ENCODE results near the gene LYSMD2.

The LYSMD2 gene

DNA sequence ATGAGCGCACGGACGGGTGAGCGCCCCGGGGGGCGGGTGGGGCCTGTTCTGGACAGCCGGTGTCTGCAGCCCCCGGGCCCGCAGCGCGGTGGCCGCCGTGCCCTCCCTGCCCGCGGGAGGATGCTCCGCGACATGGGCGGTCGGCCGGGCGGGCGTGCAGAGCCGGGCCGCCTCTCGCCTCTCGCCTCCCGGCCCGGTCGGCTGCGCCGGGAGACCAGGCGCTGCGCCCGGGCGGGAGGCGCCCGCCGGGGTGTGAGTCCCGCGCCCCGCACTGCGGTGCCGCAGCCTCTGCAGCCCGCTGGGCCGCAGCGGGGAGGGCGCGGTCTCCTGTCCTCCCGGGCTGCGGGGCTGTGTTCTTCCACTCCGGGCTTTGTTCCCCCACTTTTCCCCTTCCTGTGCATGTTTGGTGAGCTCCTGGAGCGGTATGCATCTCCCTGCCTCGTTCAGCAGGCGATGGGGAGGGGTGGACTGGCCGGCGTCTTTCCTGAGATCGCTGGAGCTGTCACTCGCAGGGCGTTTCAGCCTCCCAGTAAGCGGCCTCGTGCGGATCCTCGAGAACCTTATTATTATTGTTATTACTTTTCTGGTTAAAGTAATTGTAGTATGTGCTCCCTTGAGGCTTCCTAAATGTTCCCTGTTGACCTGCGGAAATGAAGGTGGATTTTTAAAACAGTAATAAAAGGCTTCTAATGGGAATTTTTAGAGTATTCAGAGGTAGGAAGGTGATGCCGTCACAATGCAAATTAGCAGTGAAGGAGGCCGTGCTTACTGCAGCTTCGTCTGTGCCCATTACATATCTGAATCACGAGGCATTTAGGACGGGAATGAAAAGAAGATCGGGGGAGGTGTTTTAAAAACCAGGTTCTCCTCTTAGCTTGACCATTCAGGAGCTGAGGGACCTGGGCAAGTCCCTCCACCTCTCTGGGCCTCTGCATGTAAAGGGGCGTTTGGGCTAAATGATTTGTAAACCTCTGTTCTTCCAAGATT lies 14.5 kb upstream of the LYSMD2 start:
- DNase-seq (ENCODE audit: low read depth, low spot score) = no peak

DNA sequence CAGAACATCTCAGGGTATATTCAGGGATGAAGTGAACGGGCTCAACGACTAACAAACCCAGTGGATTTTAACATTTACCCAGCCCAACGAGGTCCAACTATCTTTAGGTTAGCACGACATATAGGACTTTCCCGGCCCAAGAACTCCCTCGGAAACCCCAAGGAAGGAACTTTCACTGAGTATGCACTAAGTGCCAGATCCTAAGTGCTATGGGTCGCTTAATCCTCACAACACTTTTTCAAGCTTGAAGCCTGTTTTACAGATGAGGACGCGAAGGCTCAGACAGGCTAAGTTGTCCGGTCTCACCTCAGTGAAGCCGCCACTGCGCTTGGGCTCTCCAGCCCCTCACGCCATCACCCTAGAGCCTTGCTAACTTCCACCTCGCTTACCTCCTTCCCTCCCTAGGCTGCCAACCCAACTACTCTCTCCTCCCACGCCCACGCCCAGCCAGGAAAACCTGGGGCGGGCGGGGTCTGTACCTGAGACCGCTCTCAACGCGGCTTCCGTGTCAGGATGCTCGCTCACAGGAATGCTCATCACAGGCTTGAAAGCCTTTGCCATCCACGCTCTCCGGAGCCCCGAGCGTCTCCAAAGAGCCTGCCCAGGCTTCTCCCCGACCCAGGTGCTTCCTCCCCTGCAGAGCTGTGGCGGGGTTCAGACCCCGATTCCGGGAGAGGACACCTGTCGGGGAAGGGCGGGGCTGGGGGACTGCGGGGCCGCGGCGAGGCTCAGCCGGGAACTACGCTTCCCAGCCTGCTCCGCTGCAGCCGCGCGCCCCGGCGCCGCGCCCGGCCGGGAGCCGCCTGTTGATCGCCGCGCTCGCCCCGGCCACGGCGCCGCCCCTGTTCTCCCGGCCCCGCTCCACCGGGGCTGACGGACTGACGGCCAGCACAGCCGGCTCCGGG lies 13.6 kb upstream of the LYSMD2 start, which contains the start of gene TMOD2:
TSS of gene TMOD2 (plus strand) at position 806 of the 905 bp plus-strand sequence. CDS start 14,845 bp downstream, outside the sequence.
- no peak for DNase-seq (ENCODE audit: low read depth, low spot score)

DNA sequence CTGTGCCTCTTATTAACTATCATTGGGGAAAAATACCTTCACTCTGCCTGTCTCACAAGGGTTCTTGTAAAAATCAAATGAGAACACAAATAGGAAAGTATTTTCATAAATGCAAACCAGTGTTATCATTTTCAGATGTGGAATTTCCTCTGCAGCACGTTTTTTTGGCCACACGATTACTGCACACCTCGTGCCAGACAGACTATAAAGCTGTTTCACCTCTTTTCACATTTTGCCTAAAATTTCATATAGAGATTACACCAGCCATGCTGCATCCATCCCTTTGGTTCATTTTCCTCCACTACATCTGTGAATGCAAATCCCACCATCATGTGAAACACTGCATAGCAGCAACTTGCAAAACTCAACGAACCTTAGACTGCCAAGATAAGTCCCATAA lies 12.7 kb upstream of the LYSMD2 start:
- DNase-seq (ENCODE audit: low read depth, low spot score) = no peak

DNA sequence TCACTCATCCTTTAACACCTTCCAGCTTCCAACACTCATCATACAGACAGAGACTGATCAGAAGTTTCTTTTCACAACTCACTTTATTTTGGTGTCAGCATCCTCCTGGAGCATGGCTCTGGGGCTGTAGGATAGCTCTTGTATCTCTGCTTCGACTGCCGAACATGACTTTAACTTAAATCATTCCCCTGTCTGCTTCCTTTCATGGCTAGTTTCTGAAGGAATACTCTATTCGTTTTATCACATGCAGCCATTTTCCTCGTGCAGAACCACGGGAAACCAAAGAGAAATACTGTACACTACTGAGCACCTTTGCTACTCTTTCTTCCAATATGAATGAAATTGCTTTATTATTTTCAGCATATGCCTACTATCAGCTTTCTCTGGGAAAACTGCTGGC lies 11.9 kb upstream of the LYSMD2 start:
- no peak for DNase-seq (ENCODE audit: low read depth, low spot score)

DNA sequence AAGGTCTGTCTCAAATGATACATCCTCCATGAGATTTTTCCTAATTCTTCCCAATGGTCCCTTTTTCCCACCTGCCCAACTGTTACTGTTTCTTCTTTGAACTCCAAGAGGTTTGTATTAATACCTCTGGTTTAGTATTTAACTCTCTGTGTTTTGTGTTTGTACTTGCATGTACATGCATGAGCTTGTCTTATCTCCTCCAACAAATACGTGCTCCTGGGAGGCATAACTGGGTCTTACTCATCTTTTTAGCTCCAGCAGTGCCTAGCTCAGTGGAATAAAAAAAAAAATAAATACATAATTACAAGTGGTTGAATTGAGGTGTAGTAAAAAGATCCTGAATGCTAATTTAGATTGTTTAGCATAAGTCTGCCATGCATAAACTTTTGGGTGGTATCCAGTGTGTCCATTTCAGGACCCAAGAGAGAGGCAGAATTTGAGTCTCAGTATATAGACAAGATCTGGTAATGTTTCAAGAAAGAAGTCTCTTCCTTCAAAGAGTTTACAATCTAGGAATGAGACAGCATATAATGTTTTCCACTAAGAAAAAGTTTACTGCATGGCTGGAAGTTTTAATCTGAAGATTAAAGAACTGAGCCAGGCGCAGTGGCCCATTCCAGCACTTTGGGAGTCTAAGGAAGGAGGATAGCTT lies 1.7 kb upstream of the LYSMD2 start:
- no peak for DNase-seq (ENCODE audit: low read depth, low spot score)

DNA sequence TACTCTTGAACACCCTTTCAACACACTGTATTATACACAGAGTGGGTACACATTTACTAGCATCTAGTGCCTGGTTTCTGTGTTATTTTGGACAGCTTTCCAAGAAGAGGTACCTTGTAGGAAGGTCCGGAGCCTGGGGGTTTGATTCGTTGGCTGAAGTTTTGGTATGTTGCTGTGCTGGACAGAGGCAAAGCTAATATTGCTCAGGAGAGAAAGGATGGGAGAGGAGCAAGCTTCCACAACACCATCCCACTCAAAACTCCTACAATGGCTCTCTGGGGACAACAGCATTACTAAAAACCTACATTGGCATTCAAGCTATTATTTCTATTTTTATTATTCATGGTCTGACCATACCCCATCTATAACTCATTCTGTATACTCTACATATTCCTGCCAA lies 1.1 kb upstream of the LYSMD2 start:
- no peak for DNase-seq (ENCODE audit: low read depth, low spot score)

DNA sequence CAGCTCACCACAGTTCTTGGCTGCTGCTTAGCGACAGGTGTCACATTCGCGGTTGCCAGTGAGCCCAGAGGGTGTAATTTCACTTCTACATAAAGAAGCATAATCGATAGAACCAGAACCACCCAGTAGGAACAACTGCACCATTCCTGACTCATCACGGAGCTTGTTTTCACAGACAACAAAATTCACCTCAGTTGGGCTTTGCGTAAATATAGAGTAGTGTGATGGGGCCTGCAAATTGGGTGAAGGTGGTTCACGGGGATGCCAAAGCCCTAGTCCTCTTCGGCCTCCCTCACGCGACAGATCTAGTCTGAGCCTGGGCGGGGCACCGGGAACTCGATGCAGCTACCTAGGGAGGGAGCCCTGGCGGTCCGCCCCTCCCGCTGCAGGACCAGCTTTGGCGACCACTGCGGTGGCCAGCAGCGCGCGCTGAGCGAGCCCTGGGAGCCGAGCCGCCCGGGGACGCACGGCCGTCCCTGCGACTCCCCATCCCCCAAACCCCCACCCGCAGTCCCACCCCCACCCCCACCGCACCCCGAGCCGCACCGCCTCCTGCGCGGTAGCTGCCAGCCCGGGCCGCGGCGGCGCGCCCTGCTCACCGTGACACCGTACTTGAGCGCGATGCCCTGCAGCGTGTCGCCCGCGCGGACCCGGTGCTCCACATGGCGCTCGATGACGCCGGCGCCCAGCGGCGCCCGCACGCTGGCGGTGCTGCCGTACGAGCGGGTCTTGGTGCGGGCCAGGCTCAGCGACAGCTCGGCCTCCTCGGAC lies 519 bp downstream of the LYSMD2 start:
- DNase-seq (ENCODE audit: low read depth, low spot score) = peak; percentile 36

DNA sequence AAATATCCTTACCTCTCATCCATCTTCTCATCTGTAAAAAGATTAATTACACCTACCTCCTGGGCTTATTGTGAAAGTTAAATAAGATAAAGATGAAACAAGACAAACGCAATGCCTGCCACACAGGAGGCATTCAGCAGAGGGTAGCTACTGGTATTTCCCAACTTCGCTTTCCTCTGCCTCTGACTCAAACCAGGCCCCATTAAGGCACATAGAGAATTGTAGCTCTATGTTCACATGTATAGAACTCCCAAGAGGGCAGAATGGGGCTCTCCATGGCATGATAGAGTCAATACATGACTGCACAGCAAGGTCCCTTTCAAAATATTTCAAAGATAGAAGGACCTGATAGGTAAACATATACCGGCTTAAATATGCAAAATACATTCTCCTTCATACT lies 1.4 kb downstream of the LYSMD2 start:
- no peak for DNase-seq (ENCODE audit: low read depth, low spot score)

DNA sequence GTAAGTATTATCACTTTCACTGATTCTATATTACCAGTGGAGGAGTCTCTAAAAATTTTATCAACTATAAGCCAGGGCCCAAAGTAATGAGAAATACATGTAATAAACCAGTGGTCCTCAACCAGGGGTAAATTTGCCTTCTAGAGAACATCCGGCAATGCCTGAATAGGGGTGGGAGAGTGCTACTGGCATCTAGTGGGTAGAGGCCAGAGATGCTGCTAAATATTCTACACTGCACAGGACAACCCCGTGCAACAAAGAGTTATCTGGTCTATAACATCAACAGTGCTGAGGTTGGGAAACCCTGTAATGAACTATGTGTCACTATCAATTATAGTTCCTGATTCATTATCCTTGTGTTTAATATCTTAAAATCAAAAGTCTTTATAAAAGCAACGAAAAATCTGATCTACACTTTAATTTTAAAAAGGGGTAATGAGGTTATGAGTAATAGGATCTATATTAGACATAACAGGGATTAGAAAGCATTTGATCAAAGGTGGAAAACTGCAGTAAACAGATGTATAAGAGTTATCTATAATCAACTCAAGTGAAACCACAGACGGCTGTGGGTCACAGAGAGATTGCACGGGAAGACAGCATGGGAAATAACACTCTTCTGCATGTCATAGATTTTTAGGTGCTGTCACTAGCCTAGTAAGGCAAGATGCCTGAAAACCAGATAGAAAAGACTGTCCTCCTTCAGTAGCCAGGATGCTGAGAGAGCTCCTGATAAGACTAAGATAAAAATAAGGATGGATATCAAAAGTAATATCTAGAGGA lies 2.0 kb downstream of the LYSMD2 start:
- no peak for DNase-seq (ENCODE audit: low read depth, low spot score)

DNA sequence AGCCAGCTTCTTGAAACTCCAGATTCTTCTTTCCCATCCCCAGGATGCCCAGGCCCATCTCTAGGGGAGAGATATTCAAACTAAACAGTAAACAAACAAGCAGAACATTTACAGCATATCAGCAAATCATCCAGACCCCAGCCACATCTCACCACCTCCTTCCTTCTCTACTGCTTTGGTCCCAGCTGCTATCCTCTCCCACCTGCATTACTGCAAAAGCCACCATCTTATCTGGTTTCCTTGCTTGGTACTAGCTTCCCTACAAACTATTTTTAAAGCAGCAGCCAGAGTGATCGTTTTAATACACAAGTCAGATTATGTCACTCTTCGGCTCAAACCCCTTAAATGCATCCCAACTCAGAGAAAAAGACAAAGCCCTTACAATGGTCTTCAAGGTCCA lies 4.8 kb downstream of the LYSMD2 start:
- DNase-seq (ENCODE audit: low read depth, low spot score) = no peak

DNA sequence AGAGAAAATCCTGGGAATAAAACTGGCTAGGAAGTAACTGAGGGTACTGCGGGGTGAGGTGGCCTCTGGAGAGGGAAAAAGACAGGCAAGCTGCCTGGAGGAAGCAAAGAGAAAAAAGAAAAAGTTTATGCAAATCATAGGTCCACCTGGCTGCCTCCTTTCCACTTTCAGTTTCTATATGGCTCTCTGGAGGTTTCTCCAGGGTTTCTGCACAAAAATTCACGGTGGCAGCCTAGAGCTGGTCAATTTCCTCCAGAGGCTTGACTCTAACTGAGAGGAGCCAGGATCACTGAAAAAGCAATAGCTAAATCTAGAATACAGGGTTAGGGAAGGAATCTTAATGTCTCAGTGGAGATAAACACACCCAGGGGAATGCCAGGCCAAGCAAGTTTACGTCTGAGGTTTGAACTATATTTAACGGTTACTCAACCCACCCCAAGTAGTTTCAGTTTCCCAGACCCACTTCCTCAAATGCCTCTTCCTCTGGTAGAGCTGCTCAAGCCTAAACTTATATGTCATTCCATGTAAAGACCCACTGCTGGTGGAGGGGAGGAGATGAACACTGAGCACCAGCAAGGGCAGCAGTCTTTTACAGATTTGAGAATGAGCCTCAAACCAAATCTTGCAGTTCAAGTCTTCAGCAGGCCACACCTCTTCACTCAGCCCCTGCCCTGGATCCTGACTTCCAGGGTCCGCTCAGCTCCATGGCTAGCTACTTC lies 5.7 kb downstream of the LYSMD2 start:
- no peak for DNase-seq (ENCODE audit: low read depth, low spot score)

DNA sequence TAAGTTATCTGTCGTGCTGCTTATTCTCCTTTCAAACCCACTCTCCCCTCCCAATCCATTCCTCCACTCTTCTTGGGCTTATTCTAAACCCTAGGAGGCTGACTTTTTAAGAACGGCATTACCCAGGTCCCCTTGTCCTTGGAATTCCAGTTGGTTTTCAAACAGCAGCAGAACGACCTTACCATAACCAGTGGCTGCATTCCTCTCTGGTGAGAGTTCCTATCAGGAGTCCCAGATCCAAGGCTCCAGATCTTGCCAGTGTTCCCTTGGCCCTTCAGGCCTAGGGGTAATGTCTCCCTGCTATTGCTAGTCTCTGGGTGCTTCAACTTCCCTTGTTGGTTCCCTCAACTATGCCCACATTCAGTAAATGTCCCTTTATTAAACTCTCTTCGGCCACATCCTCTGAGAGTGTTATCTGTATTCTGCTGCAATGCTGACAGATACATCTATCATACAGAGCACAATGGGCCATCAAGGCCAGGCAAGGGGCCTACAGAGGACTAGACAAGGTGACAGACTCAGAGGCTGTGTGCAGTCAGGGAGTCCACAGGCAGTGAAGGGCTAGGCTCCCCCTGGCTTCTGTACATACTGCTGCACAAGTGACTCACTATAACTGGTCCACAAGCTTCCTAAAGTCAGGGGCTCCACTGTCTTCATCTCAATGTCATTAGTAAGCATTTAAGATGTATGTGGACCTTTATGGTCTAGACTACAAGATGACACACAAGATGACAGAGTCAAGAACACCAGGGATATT lies 10.1 kb downstream of the LYSMD2 start:
- DNase-seq (ENCODE audit: low read depth, low spot score) = no peak

DNA sequence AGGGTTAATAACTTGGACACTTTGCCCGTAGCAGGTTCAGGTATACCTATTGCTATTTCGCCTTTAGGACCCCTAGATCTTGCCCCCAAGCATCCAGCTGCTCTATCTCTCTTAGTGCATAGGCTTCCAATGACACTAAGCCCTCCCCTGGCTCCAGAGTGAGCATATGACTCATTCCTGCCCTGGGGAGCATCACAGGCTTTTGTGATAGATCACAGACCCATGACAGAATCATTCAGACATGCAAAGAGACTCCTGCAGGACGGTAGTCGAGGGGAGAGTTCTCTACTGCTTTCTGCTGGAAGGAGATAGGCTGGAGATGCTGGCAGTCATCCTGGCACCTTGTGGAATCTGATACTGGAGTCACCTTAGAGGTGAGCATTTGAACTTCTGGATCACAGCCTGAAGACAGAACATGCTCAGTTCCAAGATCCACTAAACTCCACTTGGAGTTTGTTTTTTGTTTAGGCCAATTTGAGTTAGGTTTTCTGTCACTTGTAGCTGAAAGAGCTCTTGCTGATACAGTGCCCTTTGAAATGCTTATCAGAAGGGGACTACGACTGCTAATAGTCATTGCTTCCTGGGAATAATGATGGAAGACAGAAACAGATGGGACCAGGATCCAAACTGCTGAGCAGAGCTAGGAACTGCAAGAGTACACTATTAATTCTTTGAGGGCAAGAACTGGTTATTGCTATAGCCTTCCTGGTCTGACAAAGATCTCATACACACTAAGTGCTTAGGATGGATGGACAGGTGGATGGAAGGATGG lies 11.0 kb downstream of the LYSMD2 start:
- DNase-seq (ENCODE audit: low read depth, low spot score) = no peak

DNA sequence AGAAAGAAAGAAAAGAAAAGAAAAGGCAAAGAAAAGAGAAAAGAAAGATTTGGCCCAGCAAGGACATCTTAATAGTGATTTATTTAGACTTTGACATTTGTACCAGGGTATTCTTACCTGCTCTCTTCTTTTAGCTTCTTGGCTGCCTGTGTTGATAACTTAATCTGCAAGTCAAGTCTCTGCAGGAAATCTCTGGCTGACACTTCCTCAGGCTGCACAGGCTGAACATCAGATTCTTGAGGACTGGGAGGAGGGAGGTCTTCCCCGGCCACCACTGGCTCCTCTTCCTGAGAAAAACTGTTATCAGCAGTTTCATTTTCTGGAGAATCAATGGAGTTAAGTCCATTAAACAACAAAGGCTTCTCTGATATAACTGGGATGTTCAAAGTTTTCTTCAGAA lies 12.8 kb downstream of the LYSMD2 start:
- DNase-seq (ENCODE audit: low read depth, low spot score) = no peak

DNA sequence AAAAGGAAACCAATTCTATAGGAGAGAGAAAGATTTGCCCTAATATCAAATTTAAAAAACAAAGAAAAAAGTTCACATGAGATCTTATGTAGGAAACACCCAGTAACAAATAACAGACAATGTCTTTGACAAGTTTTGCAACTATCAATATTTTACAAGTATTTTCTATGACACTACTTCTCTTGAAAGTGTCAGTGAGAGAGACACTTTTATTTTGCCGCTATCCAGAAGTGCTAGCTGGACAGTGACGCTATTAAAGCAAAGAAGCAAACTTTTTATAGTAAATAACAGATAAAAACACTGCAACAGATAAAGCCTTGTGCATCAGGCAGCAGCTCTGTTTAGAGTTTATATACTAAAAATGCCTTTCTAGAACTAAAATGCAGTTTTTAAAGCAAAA lies 13.3 kb downstream of the LYSMD2 start:
- DNase-seq (ENCODE audit: low read depth, low spot score) = no peak

DNA sequence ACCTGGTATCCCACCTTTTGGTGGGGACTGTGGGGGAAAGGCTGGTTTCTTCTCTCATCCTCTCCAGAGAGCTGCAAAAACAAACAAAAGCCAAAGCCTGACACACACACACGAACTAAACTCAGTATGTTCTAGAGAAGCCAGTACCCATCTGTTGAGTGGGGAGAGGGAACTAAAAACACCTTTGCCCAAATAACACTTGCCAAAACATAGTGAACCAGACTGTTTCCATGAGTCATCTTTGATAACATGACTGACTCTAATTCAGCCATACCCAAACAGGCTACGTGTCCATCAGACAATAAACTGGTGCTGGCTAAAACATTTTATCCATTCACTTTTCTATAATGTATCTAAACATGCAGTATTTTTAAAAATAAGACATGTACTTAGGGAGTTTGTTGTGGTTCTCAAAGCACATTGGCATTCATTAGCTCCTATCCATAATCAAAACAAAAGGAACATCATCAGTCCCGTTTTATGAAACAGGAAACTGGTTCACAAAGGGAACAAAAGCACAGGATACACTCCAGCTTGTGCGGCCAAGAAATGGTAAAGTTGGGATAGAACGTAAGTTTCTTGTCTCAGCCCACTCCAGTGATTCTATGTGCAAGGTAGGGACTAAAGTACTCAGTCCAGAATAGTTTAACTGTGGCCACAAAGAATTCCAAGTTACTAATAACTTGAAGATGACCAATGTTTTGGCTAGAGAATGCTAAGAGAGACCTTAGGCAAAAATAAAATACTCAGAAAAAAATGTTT lies 16.1 kb downstream of the LYSMD2 start:
- no peak for DNase-seq (ENCODE audit: low read depth, low spot score)

All from activated naive CD8-positive, alpha-beta T cell treated with anti-CD3 and anti-CD28 coated beads, Interleukin-2, amount 50 U/mL, for 16 hours (primary cell).